HG02885 (cell line): Measurements from ENCODE around the gene D2HGDH.
"Not testable (repeated sequence)": the region's sequence is repeated elsewhere in the genome, so short reads cannot be mapped to it uniquely, and the experiment has no call there.

ENCODE experiments used
- ATAC-seq: cut with Tn5 transposase; IDR thresholded peaks from one replicate; pipeline ENCODE4 v1.9.1; 2021; ENCODE audit warnings: mild to moderate bottlenecking; ENCODE audit not compliant: unreplicated experiment, poor library complexity

D2HGDH gene

GRCh38 chr2:241782053-241782452, 47.6 kb downstream of the D2HGDH start:
- not testable (repeated sequence) for ATAC-seq

GRCh38 chr2:241788135-241788534, 53.7 kb downstream of the D2HGDH start:
- no peak for ATAC-seq

- no peak for ATAC-seq
These were observed 54.1 kb downstream of the D2HGDH start for GRCh38 chr2:241788572-241788971.

GRCh38 chr2:241791385-241791784, 57.0 kb downstream of the D2HGDH start:
- ATAC-seq, result not testable (repeated sequence)

- ATAC-seq, result no peak
These were observed 59.0 kb downstream of the D2HGDH start for GRCh38 chr2:241793385-241793784.

GRCh38 chr2:241794250-241794823, 59.9 kb downstream of the D2HGDH start:
- no peak for ATAC-seq

- no peak for ATAC-seq
These were observed 60.9 kb downstream of the D2HGDH start for GRCh38 chr2:241795021-241795999.

- ATAC-seq, result no peak
These were observed 61.8 kb downstream of the D2HGDH start for GRCh38 chr2:241796209-241796608.

- ATAC-seq, result no peak
These were observed 62.2 kb downstream of the D2HGDH start for GRCh38 chr2:241796610-241797138.

GRCh38 chr2:241797441-241798080, 63.1 kb downstream of the D2HGDH start:
- ATAC-seq, result no peak

- no peak for ATAC-seq
These were observed 63.7 kb downstream of the D2HGDH start for GRCh38 chr2:241798081-241798630.

- no peak for ATAC-seq
These were observed 64.4 kb downstream of the D2HGDH start for GRCh38 chr2:241798631-241799521.

- ATAC-seq, result no peak
These were observed 65.2 kb downstream of the D2HGDH start for GRCh38 chr2:241799522-241800197.

- not testable (repeated sequence) for ATAC-seq
These were observed 65.9 kb downstream of the D2HGDH start for GRCh38 chr2:241800198-241800903.

GRCh38 chr2:241801611-241802420, 67.4 kb downstream of the D2HGDH start:
- ATAC-seq, result no peak

GRCh38 chr2:241802421-241803318, 68.2 kb downstream of the D2HGDH start:
- ATAC-seq, result no peak
